ENCODE results near the gene IFNA10.
"Not testable (repeated sequence)": the region's sequence is repeated elsewhere in the genome, so short reads cannot be mapped to it uniquely, and the experiment has no call there.

DNA sequence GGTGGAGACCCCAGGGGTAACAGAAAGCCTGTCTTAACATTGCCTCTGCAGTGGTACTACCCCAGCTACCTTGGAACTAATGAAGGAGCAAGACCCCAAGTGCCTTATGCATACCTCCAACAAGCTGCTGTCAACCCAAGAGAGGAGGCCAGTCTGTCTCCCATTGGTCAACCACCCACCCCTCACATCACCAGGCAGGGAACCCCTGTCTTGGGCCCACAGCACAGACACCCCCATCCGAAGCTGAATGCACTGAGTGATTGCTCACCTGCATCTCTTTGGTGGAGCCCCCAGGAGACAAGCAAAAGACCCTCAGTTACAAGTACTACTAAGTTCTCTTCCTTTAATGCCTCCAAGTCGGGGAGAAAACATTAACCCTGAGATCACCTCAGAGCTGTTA lies 5.2 kb upstream of the IFNA10 start:
- not testable (repeated sequence) for TF ChIP-seq POLR2A (IDR thresholded peaks at IDR 0.05); POLR2AphosphoS5 (IDR thresholded peaks at IDR 0.05; ENCODE audit: insufficient read depth in 1 of 2, low read depth in 1 of 2)
- TF ChIP-seq, protein P1, sequence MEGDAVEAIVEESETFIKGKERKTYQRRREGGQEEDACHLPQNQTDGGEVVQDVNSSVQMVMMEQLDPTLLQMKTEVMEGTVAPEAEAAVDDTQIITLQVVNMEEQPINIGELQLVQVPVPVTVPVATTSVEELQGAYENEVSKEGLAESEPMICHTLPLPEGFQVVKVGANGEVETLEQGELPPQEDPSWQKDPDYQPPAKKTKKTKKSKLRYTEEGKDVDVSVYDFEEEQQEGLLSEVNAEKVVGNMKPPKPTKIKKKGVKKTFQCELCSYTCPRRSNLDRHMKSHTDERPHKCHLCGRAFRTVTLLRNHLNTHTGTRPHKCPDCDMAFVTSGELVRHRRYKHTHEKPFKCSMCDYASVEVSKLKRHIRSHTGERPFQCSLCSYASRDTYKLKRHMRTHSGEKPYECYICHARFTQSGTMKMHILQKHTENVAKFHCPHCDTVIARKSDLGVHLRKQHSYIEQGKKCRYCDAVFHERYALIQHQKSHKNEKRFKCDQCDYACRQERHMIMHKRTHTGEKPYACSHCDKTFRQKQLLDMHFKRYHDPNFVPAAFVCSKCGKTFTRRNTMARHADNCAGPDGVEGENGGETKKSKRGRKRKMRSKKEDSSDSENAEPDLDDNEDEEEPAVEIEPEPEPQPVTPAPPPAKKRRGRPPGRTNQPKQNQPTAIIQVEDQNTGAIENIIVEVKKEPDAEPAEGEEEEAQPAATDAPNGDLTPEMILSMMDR (IDR thresholded peaks at IDR 0.05) = not testable (repeated sequence)
